Measurements from ENCODE around the gene UBE3D. TPM values are rescaled to one million over a fixed set of nuclear protein-coding genes. Genes with fewer than 3 reads are reported as not detected.
"Not testable (repeated sequence)": the region's sequence is repeated elsewhere in the genome, so short reads cannot be mapped to it uniquely, and the experiment has no call there.

Gene UBE3D
- total RNA-seq, 1 experiment from 2014 or later, result 5.5 TPM

DNA sequence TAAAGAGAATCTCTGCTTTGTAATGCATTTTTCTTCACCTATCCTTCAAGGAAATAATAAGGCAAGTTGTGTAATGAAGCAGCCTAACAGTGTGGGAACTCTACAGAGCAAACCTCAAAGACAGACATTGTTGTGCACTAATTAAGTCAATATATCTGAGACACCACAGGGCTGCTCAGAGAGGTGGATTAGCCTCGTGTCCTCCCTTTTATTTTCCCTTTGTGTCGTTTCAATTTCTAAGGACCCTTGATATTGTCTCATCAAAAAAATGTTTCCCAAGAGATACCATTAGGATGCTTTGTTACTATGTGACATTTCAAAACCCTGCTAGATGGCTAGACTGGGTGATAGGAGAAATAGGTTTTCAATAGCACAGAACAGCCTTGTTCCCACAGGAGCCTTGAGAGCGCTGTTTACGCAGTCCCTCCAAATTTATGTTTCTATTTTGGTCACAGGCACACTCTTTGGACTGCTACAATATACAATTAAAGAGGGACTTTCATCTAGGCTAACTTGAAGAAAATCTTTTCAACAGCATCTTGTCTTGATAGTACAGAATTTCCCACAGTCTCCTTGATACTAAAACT lies 23.1 kb downstream of the UBE3D start:
- CTCF ChIA-PET, result no interaction called here
- intact Hi-C loops (cut with micrococcal nuclease), result no loop called here
- POLR2A ChIA-PET, result interaction anchor here (0.5 kb wide), 1 partner anchor 505 kb away, joined by 4 read pairs; no protein-coding TSS in a partner anchor
- DNase-seq (ENCODE audit: unreplicated experiment), result no peak
- H3K9me3 Mint-ChIP-seq (ENCODE audit: unreplicated experiment), result no peaks in the 10 kb centered on the region
- no peaks in the 10 kb centered on the region for H3K4me1 Mint-ChIP-seq (ENCODE audit: insufficient read depth, unreplicated experiment)
- BruUV-seq (replicated peaks), result no TSS peak
- no peak overlapping the region for H3K4me3 Mint-ChIP-seq (ENCODE audit: unreplicated experiment)
- no peaks in the 10 kb centered on the region for H3K27me3 Mint-ChIP-seq (ENCODE audit: insufficient read depth, unreplicated experiment)
- H3K27ac Mint-ChIP-seq (ENCODE audit: low read depth, unreplicated experiment), result no peak overlapping the region
- TF ChIP-seq, protein P1, sequence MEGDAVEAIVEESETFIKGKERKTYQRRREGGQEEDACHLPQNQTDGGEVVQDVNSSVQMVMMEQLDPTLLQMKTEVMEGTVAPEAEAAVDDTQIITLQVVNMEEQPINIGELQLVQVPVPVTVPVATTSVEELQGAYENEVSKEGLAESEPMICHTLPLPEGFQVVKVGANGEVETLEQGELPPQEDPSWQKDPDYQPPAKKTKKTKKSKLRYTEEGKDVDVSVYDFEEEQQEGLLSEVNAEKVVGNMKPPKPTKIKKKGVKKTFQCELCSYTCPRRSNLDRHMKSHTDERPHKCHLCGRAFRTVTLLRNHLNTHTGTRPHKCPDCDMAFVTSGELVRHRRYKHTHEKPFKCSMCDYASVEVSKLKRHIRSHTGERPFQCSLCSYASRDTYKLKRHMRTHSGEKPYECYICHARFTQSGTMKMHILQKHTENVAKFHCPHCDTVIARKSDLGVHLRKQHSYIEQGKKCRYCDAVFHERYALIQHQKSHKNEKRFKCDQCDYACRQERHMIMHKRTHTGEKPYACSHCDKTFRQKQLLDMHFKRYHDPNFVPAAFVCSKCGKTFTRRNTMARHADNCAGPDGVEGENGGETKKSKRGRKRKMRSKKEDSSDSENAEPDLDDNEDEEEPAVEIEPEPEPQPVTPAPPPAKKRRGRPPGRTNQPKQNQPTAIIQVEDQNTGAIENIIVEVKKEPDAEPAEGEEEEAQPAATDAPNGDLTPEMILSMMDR (IDR thresholded peaks at IDR 0.05; ENCODE audit: unreplicated experiment), result no peak
- H3K36me3 Mint-ChIP-seq (ENCODE audit: insufficient read depth, unreplicated experiment), result no peaks in the 10 kb centered on the region

GRCh38 chr6:83038246-83038645 lies 27.4 kb downstream of the UBE3D start:
- Mint-ChIP-seq H3K4me1 (ENCODE audit: insufficient read depth, unreplicated experiment) (no peaks in the 10 kb centered on the region), H3K36me3 (ENCODE audit: insufficient read depth, unreplicated experiment) (peaks cover 6% of the 10 kb centered on the region), H3K27ac (ENCODE audit: low read depth, unreplicated experiment) (no peak overlapping the region), H3K9me3 (ENCODE audit: unreplicated experiment) (no peaks in the 10 kb centered on the region), H3K27me3 (ENCODE audit: insufficient read depth, unreplicated experiment) (no peaks in the 10 kb centered on the region), H3K4me3 (ENCODE audit: unreplicated experiment) (no peak overlapping the region)
- ChIA-PET POLR2A (interaction anchor here (0.6 to 0.7 kb wide), 2 partner anchors 219 to 768 kb away, joined by 3 read pairs; no protein-coding TSS in a partner anchor), CTCF (interaction anchor here (1.0 to 1.1 kb wide), 2 partner anchors 16 to 773 kb away, joined by 3 to 4 read pairs; no protein-coding TSS in a partner anchor)
- BruUV-seq (replicated peaks), result no TSS peak
- TF ChIP-seq, protein P1 (IDR thresholded peaks at IDR 0.05; ENCODE audit: unreplicated experiment), result no peak
- DNase-seq (ENCODE audit: unreplicated experiment), result no peak
- intact Hi-C loops (cut with micrococcal nuclease), result no loop called here

DNA sequence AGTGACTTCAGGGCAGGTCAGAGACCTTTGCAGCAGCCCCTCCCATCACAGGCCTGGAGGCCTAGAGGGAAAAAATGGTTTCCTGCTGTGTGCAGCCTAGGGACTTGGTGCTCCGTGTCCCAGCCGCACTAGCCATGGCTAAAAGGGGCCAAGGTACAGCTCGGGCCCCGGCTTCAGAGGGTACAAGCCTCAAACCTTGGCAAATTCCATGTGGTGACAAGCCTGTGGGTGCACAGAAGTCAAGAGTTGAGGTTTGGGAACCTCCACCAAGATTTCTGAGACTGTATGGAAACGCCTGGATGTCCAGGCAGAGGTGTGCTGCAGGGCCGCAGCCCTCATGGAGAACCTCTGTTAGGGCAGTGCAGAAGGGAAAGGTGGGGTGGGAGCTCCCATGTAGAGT lies 34.0 kb downstream of the UBE3D start:
- no peaks in the 10 kb centered on the region for H3K9me3 Mint-ChIP-seq (ENCODE audit: unreplicated experiment)
- DNase-seq (ENCODE audit: unreplicated experiment), result no peak
- intact Hi-C loops (cut with micrococcal nuclease), result no loop called here
- TF ChIP-seq, protein P1 (IDR thresholded peaks at IDR 0.05; ENCODE audit: unreplicated experiment), result no peak
- no peak overlapping the region for H3K27ac Mint-ChIP-seq (ENCODE audit: low read depth, unreplicated experiment)
- CTCF ChIA-PET, result interaction anchor here (0.8 kb wide), 1 partner anchor 34 kb away, joined by 3 read pairs; the partner anchor contains the start of gene UBE3D
- no TSS peak for BruUV-seq (replicated peaks)
- POLR2A ChIA-PET, result interaction anchor here (0.7 kb wide), 1 partner anchor 1382 kb away, joined by 3 read pairs; no protein-coding TSS in a partner anchor
- H3K4me1 Mint-ChIP-seq (ENCODE audit: insufficient read depth, unreplicated experiment), result no peaks in the 10 kb centered on the region
- peaks cover 20% of the 10 kb centered on the region for H3K36me3 Mint-ChIP-seq (ENCODE audit: insufficient read depth, unreplicated experiment)
- no peaks in the 10 kb centered on the region for H3K27me3 Mint-ChIP-seq (ENCODE audit: insufficient read depth, unreplicated experiment)
- H3K4me3 Mint-ChIP-seq (ENCODE audit: unreplicated experiment), result no peak overlapping the region

GRCh38 chr6:83019741-83020140 lies 45.9 kb downstream of the UBE3D start:
- Mint-ChIP-seq H3K27me3 (ENCODE audit: insufficient read depth, unreplicated experiment) (no peaks in the 10 kb centered on the region), H3K4me3 (ENCODE audit: unreplicated experiment) (no peak overlapping the region), H3K36me3 (ENCODE audit: insufficient read depth, unreplicated experiment) (peaks cover 39% of the 10 kb centered on the region), H3K4me1 (ENCODE audit: insufficient read depth, unreplicated experiment) (no peaks in the 10 kb centered on the region), H3K9me3 (ENCODE audit: unreplicated experiment) (no peaks in the 10 kb centered on the region), H3K27ac (ENCODE audit: low read depth, unreplicated experiment) (no peak overlapping the region)
- no TSS peak for BruUV-seq (replicated peaks)
- DNase-seq (ENCODE audit: unreplicated experiment), result no peak
- intact Hi-C loops (cut with micrococcal nuclease), result no loop called here
- CTCF ChIA-PET, result interaction anchor here (0.7 to 0.8 kb wide), 2 partner anchors 251 to 767 kb away, joined by 3 read pairs; no protein-coding TSS in a partner anchor
- POLR2A ChIA-PET, result interaction anchor here (0.7 kb wide), 1 partner anchor 30 kb away, joined by 3 read pairs; no protein-coding TSS in a partner anchor
- TF ChIP-seq, protein P1 (IDR thresholded peaks at IDR 0.05; ENCODE audit: unreplicated experiment), result no peak

- H3K9me3 Mint-ChIP-seq (ENCODE audit: unreplicated experiment); intact Hi-C loops (cut with micrococcal nuclease); H3K27ac Mint-ChIP-seq (ENCODE audit: low read depth, unreplicated experiment); POLR2A ChIA-PET; H3K27me3 Mint-ChIP-seq (ENCODE audit: insufficient read depth, unreplicated experiment); DNase-seq (ENCODE audit: unreplicated experiment); H3K4me1 Mint-ChIP-seq (ENCODE audit: insufficient read depth, unreplicated experiment); CTCF ChIA-PET; H3K4me3 Mint-ChIP-seq (ENCODE audit: unreplicated experiment); BruUV-seq (replicated peaks); H3K36me3 Mint-ChIP-seq (ENCODE audit: insufficient read depth, unreplicated experiment): not testable (repeated sequence)
Observed at GRCh38 chr6:83011131-83011530, 54.5 kb downstream of the UBE3D start.
